OCI-LY1 (cell line): Measurements from ENCODE around the gene SNCB.

ENCODE experiments used
- H2AFZ ChIP-seq: fragments of 200-600 bp; sonication (generic), shearing (Covaris generic); 2 replicates; pipeline ENCODE4 v1.6.0; 2014; ENCODE audit warnings: antibody characterized with exemption, mild to moderate bottlenecking, low read length
- H3F3A ChIP-seq: fragments of 200-600 bp; sonication (generic), shearing (Covaris generic); 2 replicates; pipeline ENCODE4 v1.6.0; 2014; ENCODE audit warnings: mild to moderate bottlenecking, antibody characterized with exemption, low read length, moderate library complexity; ENCODE audit not compliant: insufficient read depth
- H3K27ac ChIP-seq: fragments of 200-600 bp; sonication (generic); 2 replicates; pipeline ENCODE4 v1.5.1; 2014; ENCODE audit warnings: low read length, mixed run types, mild to moderate bottlenecking, low read depth; ENCODE audit not compliant: poor library complexity, severe bottlenecking
- H3K27me3 ChIP-seq: fragments of 200-600 bp; sonication (generic); 2 replicates; pipeline ENCODE4 v1.6.0; 2014; ENCODE audit warnings: antibody characterized with exemption, mild to moderate bottlenecking, low read length, moderate library complexity; ENCODE audit not compliant: insufficient read depth
- H3K36me3 ChIP-seq: fragments of 200-600 bp; sonication (generic); 2 replicates; pipeline ENCODE4 v1.6.1; 2014; ENCODE audit warnings: mild to moderate bottlenecking, antibody characterized with exemption, low read length, moderate library complexity, mixed read lengths; ENCODE audit not compliant: insufficient read depth
- H3K4me1 ChIP-seq: fragments of 200-600 bp; sonication (generic); 2 replicates; pipeline ENCODE4 v1.5.1; 2014; ENCODE audit warnings: mild to moderate bottlenecking, low read length, moderate library complexity; ENCODE audit not compliant: insufficient read depth, severe bottlenecking
- H3K4me2 ChIP-seq: fragments of 200-600 bp; sonication (generic), shearing (Covaris generic); 2 replicates; pipeline ENCODE4 v1.6.1; 2014; ENCODE audit warnings: low read length
- H3K4me3 ChIP-seq: fragments of 200-600 bp; sonication (generic); 2 replicates; pipeline ENCODE4 v1.5.1; 2014; ENCODE audit warnings: low read length, low read depth, mild to moderate bottlenecking, mixed read lengths; ENCODE audit not compliant: poor library complexity, severe bottlenecking
- H3K79me2 ChIP-seq: fragments of 200-600 bp; shearing (Covaris generic); 2 replicates; pipeline ENCODE4 v1.6.1; 2016; ENCODE audit warnings: mixed run types, low read length, mixed read lengths; ENCODE audit not compliant: insufficient read depth
- H3K9ac ChIP-seq: fragments of 200-600 bp; sonication (generic), shearing (Covaris generic); 2 replicates; pipeline ENCODE4 v1.6.1; 2014; ENCODE audit warnings: mild to moderate bottlenecking, low read length, mixed read lengths
- H3K9me2 ChIP-seq: fragments of 200-600 bp; sonication (generic), shearing (Covaris generic); 2 replicates; pipeline ENCODE4 v1.6.1; 2014; ENCODE audit warnings: low read depth, mild to moderate bottlenecking, low read length, mixed read lengths
- H3K9me3 ChIP-seq: fragments of 200-600 bp; shearing (Covaris generic); 2 replicates; pipeline ENCODE4 v1.6.1; 2014; ENCODE audit warnings: low read length, mixed read lengths
- H4K20me1 ChIP-seq: fragments of 200-600 bp; sonication (generic), shearing (Covaris generic); 2 replicates; pipeline ENCODE4 v1.6.0; 2016; ENCODE audit warnings: mild to moderate bottlenecking, low read length; ENCODE audit not compliant: insufficient read depth
- CTCF ChIP-seq: fragments of 200-600 bp; sonication (generic), shearing (Covaris generic); IDR thresholded peaks from 2 replicates; pipeline ENCODE4 v1.5.1; 2017; ENCODE audit warnings: mild to moderate bottlenecking, antibody characterized with exemption, low read length, moderate library complexity, mixed read lengths
- EZH2 ChIP-seq: fragments of 200-600 bp; sonication (generic), shearing (Covaris generic); IDR thresholded peaks from 2 replicates; pipeline ENCODE4 v1.8.0; 2017; ENCODE audit warnings: borderline replicate concordance, mixed run types, mild to moderate bottlenecking, antibody characterized with exemption, low read length, moderate library complexity, mixed read lengths

SNCB gene

DNA sequence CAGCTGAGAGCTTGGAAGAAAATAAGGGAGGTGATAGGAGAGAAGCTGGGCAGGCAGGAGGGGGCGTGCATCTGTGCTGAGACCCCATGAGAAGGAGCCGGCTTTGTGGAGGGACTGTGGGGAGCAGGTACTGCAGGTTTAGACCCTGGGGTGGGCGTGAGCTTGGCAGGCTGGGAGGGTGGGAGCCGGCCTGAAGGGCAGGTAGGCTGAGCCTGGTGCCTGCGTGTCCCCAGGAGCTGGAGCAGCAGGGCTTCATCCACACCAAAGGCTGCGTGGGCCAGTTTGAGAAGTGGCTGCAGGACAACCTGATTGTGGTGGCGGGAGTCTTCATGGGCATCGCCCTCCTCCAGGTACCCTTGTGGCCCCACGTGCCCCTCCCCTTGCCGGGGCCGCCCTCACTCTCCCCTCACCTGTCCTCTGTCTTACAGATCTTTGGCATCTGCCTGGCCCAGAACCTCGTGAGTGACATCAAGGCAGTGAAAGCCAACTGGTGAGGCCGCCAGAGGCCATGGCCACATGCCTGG, 26.2 kb upstream of the SNCB start:
- Histone ChIP-seq H4K20me1 (no peaks in the 10 kb centered on the region), H3K9ac (no peak overlapping the region), H3K4me3 (no peak overlapping the region), H3K9me2 (no peaks in the 10 kb centered on the region), H3K36me3 (no peaks in the 10 kb centered on the region), H3F3A (no peaks in the 10 kb centered on the region), H3K4me2 (no peak overlapping the region), H2AFZ (no peak overlapping the region), H3K79me2 (no peaks in the 10 kb centered on the region), H3K27ac (no peak overlapping the region), H3K4me1 (no peaks in the 10 kb centered on the region), H3K27me3 (no peaks in the 10 kb centered on the region), H3K9me3 (no peaks in the 10 kb centered on the region)
- TF ChIP-seq CTCF = no peak
- no peak for TF ChIP-seq EZH2

DNA sequence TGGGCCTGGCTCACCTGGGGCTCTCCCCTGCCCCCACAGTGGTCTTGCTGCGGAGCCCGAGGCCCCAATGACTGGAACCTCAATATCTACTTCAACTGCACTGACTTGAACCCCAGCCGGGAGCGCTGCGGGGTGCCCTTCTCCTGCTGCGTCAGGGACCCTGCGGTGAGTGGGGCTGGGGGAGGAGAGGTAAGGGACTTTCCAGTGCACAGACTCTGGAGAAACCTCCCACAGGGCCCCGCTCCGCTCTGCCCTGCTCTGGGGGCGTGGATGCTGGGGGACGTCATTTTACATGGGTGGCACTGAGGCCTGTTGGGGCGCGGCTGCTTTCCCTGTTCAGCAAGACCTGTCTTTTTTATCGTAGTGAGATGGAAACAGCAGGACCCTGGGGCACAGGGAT, 24.5 kb upstream of the SNCB start:
- no peak overlapping the region for H3K4me2 ChIP-seq
- no peaks in the 10 kb centered on the region for H3K9me3 ChIP-seq
- H3K4me3 ChIP-seq = no peak overlapping the region
- H3K36me3 ChIP-seq = no peaks in the 10 kb centered on the region
- no peaks in the 10 kb centered on the region for H3K79me2 ChIP-seq
- H3K27ac ChIP-seq = no peak overlapping the region
- H3F3A ChIP-seq = no peaks in the 10 kb centered on the region
- H4K20me1 ChIP-seq = no peaks in the 10 kb centered on the region
- no peak overlapping the region for H3K9ac ChIP-seq
- TF ChIP-seq EZH2 (no peak), CTCF (no peak)
- H3K4me1 ChIP-seq = no peaks in the 10 kb centered on the region
- H2AFZ ChIP-seq = no peak overlapping the region
- no peaks in the 10 kb centered on the region for H3K9me2 ChIP-seq
- H3K27me3 ChIP-seq = no peaks in the 10 kb centered on the region

GRCh38 chr5:176653401-176654385, 23.4 kb upstream of the SNCB start:
- Histone ChIP-seq H3K27me3 (no peaks in the 10 kb centered on the region), H3K27ac (no peak overlapping the region), H3K4me2 (no peak overlapping the region), H3F3A (no peaks in the 10 kb centered on the region), H3K36me3 (no peaks in the 10 kb centered on the region), H2AFZ (no peak overlapping the region), H3K9me2 (no peaks in the 10 kb centered on the region), H3K79me2 (no peaks in the 10 kb centered on the region), H3K4me1 (no peaks in the 10 kb centered on the region), H3K9ac (no peak overlapping the region), H3K4me3 (no peak overlapping the region), H4K20me1 (no peaks in the 10 kb centered on the region), H3K9me3 (no peaks in the 10 kb centered on the region)
- TF ChIP-seq EZH2 = no peak
- TF ChIP-seq CTCF = no peak
